Measurements from ENCODE around the gene QRFP. TPM values are rescaled to one million over a fixed set of nuclear protein-coding genes. Genes with fewer than 3 reads are reported as not detected.

QRFP gene
- total RNA-seq, 4 donors from 2014 or later = not detected

DNA sequence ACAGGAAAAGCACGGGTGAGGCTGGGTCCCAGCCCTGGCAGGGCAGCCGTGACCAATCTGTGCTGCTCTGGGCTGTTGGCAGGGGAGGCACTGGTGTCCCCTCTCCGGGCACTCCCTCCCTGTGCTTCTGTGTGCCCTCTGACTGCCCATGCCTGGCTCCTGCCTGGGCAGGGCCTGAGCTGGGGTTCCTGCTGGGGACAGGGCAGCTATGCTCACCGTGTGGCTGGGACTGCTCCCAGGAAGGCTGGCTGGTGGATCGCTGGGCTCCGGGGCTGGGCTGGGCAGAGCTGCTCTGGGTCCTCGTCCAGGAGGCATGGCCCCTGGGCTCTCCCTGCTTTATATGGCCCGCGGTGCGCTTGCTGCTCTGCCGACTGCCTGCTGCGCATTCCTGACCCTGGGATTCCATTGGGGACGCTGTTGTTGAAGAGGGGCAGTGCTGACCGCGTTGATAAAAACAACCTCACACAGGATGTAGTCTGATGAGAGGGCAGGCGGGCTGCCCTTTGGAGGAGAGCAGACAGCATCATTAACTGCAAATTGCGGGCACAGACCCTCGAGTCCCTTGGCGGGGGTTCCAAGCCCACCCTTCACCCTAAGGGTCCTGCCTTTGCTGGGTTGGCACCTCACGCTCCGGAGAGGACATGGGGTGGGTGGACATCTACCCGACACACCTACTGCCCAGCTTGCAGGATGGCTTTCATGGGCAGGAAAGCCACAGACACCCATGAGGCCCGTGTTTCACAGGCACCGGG lies 955 bp downstream of the QRFP start:
- in situ Hi-C loops (cut with MboI; ENCODE audit: low sequenced_read_pairs in 4 of 4) (no loop called here), intact Hi-C loops (cut with DNase I; ENCODE audit: low total_unique reads) (no loop called here)
- H3K36me3 ChIP-seq = peaks cover 0 to 12% of the 10 kb centered on the region in 2 donors
- H3K4me1 ChIP-seq = peaks cover 3 to 4% of the 10 kb centered on the region in 2 donors
- no peak overlapping the region for H3K4me3 ChIP-seq
- TF ChIP-seq CTCF (IDR thresholded peaks at IDR 0.05 in 4 of 5, conservative IDR thresholded peaks at IDR 0.05 in 1 of 5) = no peak
- TF ChIP-seq POLR2A (IDR thresholded peaks at IDR 0.05) = no peak
- H3K9me3 ChIP-seq = no peaks in the 10 kb centered on the region
- peaks cover 11 to 33% (median 13%) of the 10 kb centered on the region in 3 donors for H3K27me3 ChIP-seq
- no peak overlapping the region for H3K27ac ChIP-seq
- DNase-seq (no peak), ATAC-seq (no peak)

- intact Hi-C loops (cut with DNase I; ENCODE audit: low total_unique reads) (no loop called here), in situ Hi-C loops (cut with MboI; ENCODE audit: low sequenced_read_pairs in 4 of 4) (no loop called here)
- ATAC-seq (no peak), DNase-seq (no peak)
- TF ChIP-seq CTCF (IDR thresholded peaks at IDR 0.05 in 4 of 5, conservative IDR thresholded peaks at IDR 0.05 in 1 of 5) (no peak), POLR2A (IDR thresholded peaks at IDR 0.05) (no peak)
- Histone ChIP-seq H3K27me3 (peaks cover 9 to 27% (median 13%) of the 10 kb centered on the region in 3 donors), H3K27ac (no peak overlapping the region), H3K4me3 (no peak overlapping the region), H3K9me3 (no peaks in the 10 kb centered on the region), H3K36me3 (peaks cover 0 to 16% of the 10 kb centered on the region in 2 donors), H3K4me1 (peaks cover 3 to 4% of the 10 kb centered on the region in 2 donors)
These were observed 1.6 kb downstream of the QRFP start for GRCh38 chr9:130895038-130895437.

GRCh38 chr9:130894546-130894945 lies 2.1 kb downstream of the QRFP start:
- Histone ChIP-seq H3K4me3 (no peak overlapping the region), H3K9me3 (no peaks in the 10 kb centered on the region), H3K27ac (no peak overlapping the region), H3K27me3 (peaks cover 7 to 23% (median 11%) of the 10 kb centered on the region in 3 donors), H3K36me3 (peaks cover 0 to 17% of the 10 kb centered on the region in 2 donors), H3K4me1 (peaks cover 3 to 4% of the 10 kb centered on the region in 2 donors)
- in situ Hi-C loops (cut with MboI; ENCODE audit: low sequenced_read_pairs in 4 of 4) (no loop called here), intact Hi-C loops (cut with DNase I; ENCODE audit: low total_unique reads) (no loop called here)
- TF ChIP-seq CTCF (IDR thresholded peaks at IDR 0.05 in 4 of 5, conservative IDR thresholded peaks at IDR 0.05 in 1 of 5) = no peak
- no peak for TF ChIP-seq POLR2A (IDR thresholded peaks at IDR 0.05)
- DNase-seq = no peak
- no peak for ATAC-seq

GRCh38 chr9:130893341-130894101 lies 3.1 kb downstream of the QRFP start:
- in situ Hi-C loops (cut with MboI; ENCODE audit: low sequenced_read_pairs in 4 of 4) = no loop called here
- peak in 1 of 2 donors; percentile 8 for ATAC-seq
- no peak overlapping the region for H3K27ac ChIP-seq
- H3K36me3 ChIP-seq = peaks cover 0 to 18% of the 10 kb centered on the region in 2 donors
- no peak overlapping the region for H3K4me3 ChIP-seq
- TF ChIP-seq POLR2A (IDR thresholded peaks at IDR 0.05) (no peak), CTCF (IDR thresholded peaks at IDR 0.05 in 4 of 5, conservative IDR thresholded peaks at IDR 0.05 in 1 of 5) (no peak)
- peaks cover 3 to 4% of the 10 kb centered on the region in 2 donors for H3K4me1 ChIP-seq
- DNase-seq = no peak
- peaks cover 3 to 17% (median 5%) of the 10 kb centered on the region in 3 donors for H3K27me3 ChIP-seq
- no peaks in the 10 kb centered on the region for H3K9me3 ChIP-seq
- intact Hi-C loops (cut with DNase I; ENCODE audit: low total_unique reads) = no loop called here

Data from gastrocnemius medialis (tissue), 4 donors.